ENCODE data around the gene PCDHB15. TPM values are rescaled to one million over a fixed set of nuclear protein-coding genes. Genes with fewer than 3 reads are reported as not detected.
"Not testable (repeated sequence)": the region's sequence is repeated elsewhere in the genome, so short reads cannot be mapped to it uniquely, and the experiment has no call there.

Gene PCDHB15
- total and polyA plus RNA-seq, 2 experiments from 2014 or later, result 1.5 to 2.7 TPM

DNA sequence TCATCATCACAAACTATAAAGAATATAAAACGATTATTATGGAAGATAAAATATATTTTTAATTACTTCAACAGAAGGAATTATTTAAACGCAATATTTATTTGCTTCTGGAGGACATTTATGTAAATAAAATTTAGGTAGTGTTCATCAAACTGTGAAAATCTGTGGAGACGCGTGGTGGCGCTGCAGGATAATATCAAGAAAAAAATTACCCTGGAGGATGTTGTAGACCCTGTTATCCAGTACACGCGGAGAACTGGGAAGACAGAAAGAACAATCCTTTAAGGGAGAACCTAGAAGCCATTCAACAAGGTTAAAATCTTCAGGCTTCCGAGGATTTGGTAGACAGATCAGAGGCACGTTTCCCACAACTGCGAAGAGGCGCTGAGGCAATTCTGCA is 36.7 kb upstream of the PCDHB15 start, which contains the start of gene PCDHB12:
TSS of gene PCDHB12 (plus strand) at position 242 of the 400 bp plus-strand sequence. CDS start 189 bp downstream, outside the sequence.
- H3F3A ChIP-seq (ENCODE audit: insufficient read depth), result no peaks in the 10 kb centered on the region
- H3K79me2 ChIP-seq (ENCODE audit: insufficient read depth), result no peaks in the 10 kb centered on the region
- H3K9ac ChIP-seq, result no peak within 1 kb of the TSS
- no peaks in the 10 kb centered on the region for H3K27me3 ChIP-seq (replicated peaks; ENCODE audit: insufficient read depth)
- in situ Hi-C loops (cut with MboI), result no loop called here
- no peaks in the 10 kb centered on the region for H3K4me1 ChIP-seq (ENCODE audit: insufficient read depth)
- H3K36me3 ChIP-seq (ENCODE audit: low read depth), result no peaks in the 10 kb centered on the region
- peak; percentile 55 for DNase-seq
- H3K9me3 ChIP-seq (ENCODE audit: low read depth), result no peaks in the 10 kb centered on the region
- H3K27ac ChIP-seq, result no peak within 1 kb of the TSS
- TF ChIP-seq EZH2phosphoT487 (IDR thresholded peaks at IDR 0.05; ENCODE audit: insufficient read depth, low read depth) (no peak), EZH2 (IDR thresholded peaks at IDR 0.05; ENCODE audit: insufficient read depth, poor library complexity, severe bottlenecking) (no peak)
- peak within 1 kb of the TSS; percentile 50; the same call in 1 of the 2 replicates for H2AFZ ChIP-seq
- no peak within 1 kb of the TSS for H3K4me2 ChIP-seq (ENCODE audit: unreplicated experiment)
- peak within 1 kb of the TSS; percentile 56 for H3K4me3 ChIP-seq
- no peaks in the 10 kb centered on the region for H3K9me2 ChIP-seq (ENCODE audit: insufficient read depth)
- H4K20me1 ChIP-seq (ENCODE audit: insufficient read depth), result no peaks in the 10 kb centered on the region
- WGBS, 2 experiments (ENCODE audit: low coverage in 1 of 2, low lambda C conversion rate in 2 of 2, missing lambda C conversion rate in 2 of 2), result 17 to 19% methylated on average over 11 of the region's 11 CpGs

DNA sequence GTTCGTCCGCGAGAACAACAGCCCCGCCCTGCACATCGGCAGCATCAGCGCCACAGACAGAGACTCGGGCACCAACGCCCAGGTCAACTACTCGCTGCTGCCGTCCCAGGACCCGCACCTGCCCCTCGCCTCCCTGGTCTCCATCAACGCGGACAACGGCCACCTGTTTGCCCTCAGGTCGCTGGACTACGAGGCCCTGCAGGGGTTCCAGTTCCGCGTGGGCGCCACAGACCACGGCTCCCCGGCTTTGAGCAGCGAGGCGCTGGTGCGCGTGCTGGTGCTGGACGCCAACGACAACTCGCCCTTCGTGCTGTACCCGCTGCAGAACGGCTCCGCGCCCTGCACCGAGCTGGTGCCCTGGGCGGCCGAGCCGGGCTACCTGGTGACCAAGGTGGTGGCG is 34.9 kb upstream of the PCDHB15 start:
- in situ Hi-C loops (cut with MboI); H4K20me1 ChIP-seq (ENCODE audit: insufficient read depth); H3K79me2 ChIP-seq (ENCODE audit: insufficient read depth); H3K4me1 ChIP-seq (ENCODE audit: insufficient read depth); H3K4me3 ChIP-seq; H3K9me3 ChIP-seq (ENCODE audit: low read depth); H2AFZ ChIP-seq; H3F3A ChIP-seq (ENCODE audit: insufficient read depth); H3K9me2 ChIP-seq (ENCODE audit: insufficient read depth); H3K9ac ChIP-seq; DNase-seq; H3K27ac ChIP-seq; H3K27me3 ChIP-seq (replicated peaks; ENCODE audit: insufficient read depth); H3K4me2 ChIP-seq (ENCODE audit: unreplicated experiment); H3K36me3 ChIP-seq (ENCODE audit: low read depth): not testable (repeated sequence)
- WGBS, 2 experiments (ENCODE audit: low coverage in 1 of 2, low lambda C conversion rate in 2 of 2, missing lambda C conversion rate in 2 of 2), result 37 to 45% methylated on average over 19 to 33 of the region's 39 CpGs

GRCh38 chr5:141210849-141211248 is 34.3 kb upstream of the PCDHB15 start:
- H4K20me1 ChIP-seq (ENCODE audit: insufficient read depth); H3K36me3 ChIP-seq (ENCODE audit: low read depth); H3K4me1 ChIP-seq (ENCODE audit: insufficient read depth); H2AFZ ChIP-seq; H3K79me2 ChIP-seq (ENCODE audit: insufficient read depth); H3K9me2 ChIP-seq (ENCODE audit: insufficient read depth); H3F3A ChIP-seq (ENCODE audit: insufficient read depth); in situ Hi-C loops (cut with MboI); H3K9me3 ChIP-seq (ENCODE audit: low read depth); DNase-seq; H3K9ac ChIP-seq; H3K27ac ChIP-seq; H3K4me2 ChIP-seq (ENCODE audit: unreplicated experiment); H3K4me3 ChIP-seq; H3K27me3 ChIP-seq (replicated peaks; ENCODE audit: insufficient read depth): not testable (repeated sequence)
- 27 to 38% methylated on average over 15 to 20 of the region's 27 CpGs for WGBS, 2 experiments (ENCODE audit: low coverage in 1 of 2, low lambda C conversion rate in 2 of 2, missing lambda C conversion rate in 2 of 2)

DNA sequence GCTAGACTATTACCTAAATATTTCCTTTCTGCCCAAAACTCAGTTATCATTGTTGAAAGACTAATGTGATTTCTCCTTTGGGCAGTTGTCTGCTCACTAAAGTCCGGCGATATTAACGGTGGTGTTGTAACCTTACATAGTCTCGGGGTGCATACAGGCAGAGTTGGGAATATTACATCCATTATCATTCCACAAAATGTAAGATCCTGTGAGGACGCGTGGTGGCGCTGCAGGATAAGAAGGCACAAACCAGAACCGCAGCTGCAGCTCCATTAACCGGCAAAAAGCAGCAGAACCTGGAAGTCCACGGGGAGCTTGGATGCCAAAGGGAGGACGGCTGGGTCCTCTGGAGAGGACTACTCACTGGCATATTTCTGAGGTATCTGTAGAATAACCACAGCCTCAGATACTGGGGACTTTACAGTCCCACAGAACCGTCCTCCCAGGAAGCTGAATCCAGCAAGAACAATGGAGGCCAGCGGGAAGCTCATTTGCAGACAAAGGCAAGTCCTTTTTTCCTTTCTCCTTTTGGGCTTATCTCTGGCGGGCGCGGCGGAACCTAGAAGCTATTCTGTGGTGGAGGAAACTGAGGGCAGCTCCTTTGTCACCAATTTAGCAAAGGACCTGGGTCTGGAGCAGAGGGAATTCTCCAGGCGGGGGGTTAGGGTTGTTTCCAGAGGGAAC is 31.4 kb upstream of the PCDHB15 start, which contains the start of gene PCDHB13:
TSS of gene PCDHB13 (plus strand) at position 264 of the 684 bp plus-strand sequence. CDS start at position 469, 205 bp downstream.
- H3K4me3 ChIP-seq, result peak within 1 kb of the TSS; percentile 64
- WGBS, 2 experiments (ENCODE audit: low coverage in 1 of 2, low lambda C conversion rate in 2 of 2, missing lambda C conversion rate in 2 of 2), result 7 to 10% methylated on average over 13 of the region's 18 CpGs
- H3K9me3 ChIP-seq (ENCODE audit: low read depth); H3K9me2 ChIP-seq (ENCODE audit: insufficient read depth); in situ Hi-C loops (cut with MboI); H3K27ac ChIP-seq; H3K27me3 ChIP-seq (replicated peaks; ENCODE audit: insufficient read depth); H4K20me1 ChIP-seq (ENCODE audit: insufficient read depth); H3K79me2 ChIP-seq (ENCODE audit: insufficient read depth); H3K36me3 ChIP-seq (ENCODE audit: low read depth); H3F3A ChIP-seq (ENCODE audit: insufficient read depth); H3K4me1 ChIP-seq (ENCODE audit: insufficient read depth): not testable (repeated sequence)
- H3K4me2 ChIP-seq (ENCODE audit: unreplicated experiment), result peak within 1 kb of the TSS; percentile 45
- peak; percentile 80 for DNase-seq
- peak within 1 kb of the TSS; percentile 67 for H2AFZ ChIP-seq
- H3K9ac ChIP-seq, result 0 out of 2 replicates have a peak within 1 kb of the TSS, but pooled peaks have one; percentile 38

DNA sequence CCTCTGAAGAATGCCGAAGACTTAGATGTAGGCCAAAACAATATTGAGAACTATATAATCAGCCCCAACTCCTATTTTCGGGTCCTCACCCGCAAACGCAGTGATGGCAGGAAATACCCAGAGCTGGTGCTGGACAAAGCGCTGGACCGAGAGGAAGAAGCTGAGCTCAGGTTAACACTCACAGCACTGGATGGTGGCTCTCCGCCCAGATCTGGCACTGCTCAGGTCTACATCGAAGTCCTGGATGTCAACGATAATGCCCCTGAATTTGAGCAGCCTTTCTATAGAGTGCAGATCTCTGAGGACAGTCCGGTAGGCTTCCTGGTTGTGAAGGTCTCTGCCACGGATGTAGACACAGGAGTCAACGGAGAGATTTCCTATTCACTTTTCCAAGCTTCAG is 30.6 kb upstream of the PCDHB15 start:
- H3K36me3 ChIP-seq (ENCODE audit: low read depth); H2AFZ ChIP-seq; H4K20me1 ChIP-seq (ENCODE audit: insufficient read depth); H3K9me3 ChIP-seq (ENCODE audit: low read depth); in situ Hi-C loops (cut with MboI); H3K9me2 ChIP-seq (ENCODE audit: insufficient read depth); H3F3A ChIP-seq (ENCODE audit: insufficient read depth); H3K9ac ChIP-seq; H3K27ac ChIP-seq; DNase-seq; H3K4me2 ChIP-seq (ENCODE audit: unreplicated experiment); H3K79me2 ChIP-seq (ENCODE audit: insufficient read depth); H3K4me1 ChIP-seq (ENCODE audit: insufficient read depth); H3K27me3 ChIP-seq (replicated peaks; ENCODE audit: insufficient read depth); H3K4me3 ChIP-seq: not testable (repeated sequence)
- 44 to 46% methylated on average over 9 to 12 of the region's 12 CpGs for WGBS, 2 experiments (ENCODE audit: low coverage in 1 of 2, low lambda C conversion rate in 2 of 2, missing lambda C conversion rate in 2 of 2)

GRCh38 chr5:141215504-141215903 is 29.7 kb upstream of the PCDHB15 start:
- H3K9ac ChIP-seq; H3K4me1 ChIP-seq (ENCODE audit: insufficient read depth); H3K79me2 ChIP-seq (ENCODE audit: insufficient read depth); H3K36me3 ChIP-seq (ENCODE audit: low read depth); in situ Hi-C loops (cut with MboI); H2AFZ ChIP-seq; DNase-seq; H3K27me3 ChIP-seq (replicated peaks; ENCODE audit: insufficient read depth); H3K27ac ChIP-seq; H4K20me1 ChIP-seq (ENCODE audit: insufficient read depth); H3K9me2 ChIP-seq (ENCODE audit: insufficient read depth); H3F3A ChIP-seq (ENCODE audit: insufficient read depth); H3K4me3 ChIP-seq; H3K9me3 ChIP-seq (ENCODE audit: low read depth); H3K4me2 ChIP-seq (ENCODE audit: unreplicated experiment): not testable (repeated sequence)
- 28 to 41% methylated on average over 28 to 39 of the region's 40 CpGs for WGBS, 2 experiments (ENCODE audit: low coverage in 1 of 2, low lambda C conversion rate in 2 of 2, missing lambda C conversion rate in 2 of 2)

DNA sequence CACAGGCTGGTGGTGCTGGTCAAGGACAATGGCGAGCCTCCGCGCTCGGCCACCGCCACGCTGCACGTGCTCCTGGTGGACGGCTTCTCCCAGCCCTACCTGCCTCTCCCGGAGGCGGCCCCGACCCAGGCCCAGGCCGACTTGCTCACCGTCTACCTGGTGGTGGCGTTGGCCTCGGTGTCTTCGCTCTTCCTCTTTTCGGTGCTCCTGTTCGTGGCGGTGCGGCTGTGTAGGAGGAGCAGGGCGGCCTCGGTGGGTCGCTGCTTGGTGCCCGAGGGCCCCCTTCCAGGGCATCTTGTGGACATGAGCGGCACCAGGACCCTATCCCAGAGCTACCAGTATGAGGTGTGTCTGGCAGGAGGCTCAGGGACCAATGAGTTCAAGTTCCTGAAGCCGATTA is 29.2 kb upstream of the PCDHB15 start:
- 44 to 53% methylated on average over 14 to 19 of the region's 26 CpGs for WGBS, 2 experiments (ENCODE audit: low coverage in 1 of 2, low lambda C conversion rate in 2 of 2, missing lambda C conversion rate in 2 of 2)
- in situ Hi-C loops (cut with MboI); H3K27me3 ChIP-seq (replicated peaks; ENCODE audit: insufficient read depth): not testable (repeated sequence)

More for the DNA sequence above, 29.2 kb upstream of the PCDHB15 start:
- H2AFZ ChIP-seq; H3K9ac ChIP-seq; H3K9me3 ChIP-seq (ENCODE audit: low read depth); H3K9me2 ChIP-seq (ENCODE audit: insufficient read depth); H3K4me3 ChIP-seq; H3K36me3 ChIP-seq (ENCODE audit: low read depth); H3K79me2 ChIP-seq (ENCODE audit: insufficient read depth); H3K4me2 ChIP-seq (ENCODE audit: unreplicated experiment); H3K4me1 ChIP-seq (ENCODE audit: insufficient read depth); H3F3A ChIP-seq (ENCODE audit: insufficient read depth); H4K20me1 ChIP-seq (ENCODE audit: insufficient read depth); H3K27ac ChIP-seq; DNase-seq: not testable (repeated sequence)

All from GM23248 (cell line).